HEK293T (cell line): Measurements from ENCODE around the gene NPHP4.

Source experiments
- CTCF ChIA-PET: fragments of 350-600 bp; formaldehyde crosslinking; extraction: SDS; loops from one replicate; lab custom pipeline; 2021; ENCODE audit warnings: antibody characterized with exemption, inconsistent platforms; lab: Yijun Ruan, JAX
- POLR2A ChIA-PET: fragments of 350-600 bp; formaldehyde crosslinking; extraction: SDS; loops from one replicate; lab custom pipeline; 2020; ENCODE audit warnings: antibody characterized with exemption, inconsistent platforms; lab: Yijun Ruan, JAX
- DNase-seq: peaks from one replicate; pipeline ENCODE4 v3.0.0; 2012; ENCODE audit warnings: mixed read lengths; ENCODE audit errors: extremely low spot score
- ARNT ChIP-seq: fragments of 450-650 bp; IDR thresholded peaks from 2 replicates; pipeline ENCODE4 v1.6.1; 2017; ENCODE audit warnings: mild to moderate bottlenecking
- BHLHE40 ChIP-seq: fragments of 450-650 bp; IDR thresholded peaks from 2 replicates; pipeline ENCODE4 v1.6.1; 2016; ENCODE audit warnings: mild to moderate bottlenecking, moderate library complexity, borderline replicate concordance
- CTBP1 ChIP-seq: fragments of 450-650 bp; IDR thresholded peaks from 2 replicates; pipeline ENCODE4 v1.6.1; 2016; ENCODE audit warnings: borderline replicate concordance
- ELF4 ChIP-seq: fragments of 450-650 bp; IDR thresholded peaks from 2 replicates; pipeline ENCODE4 v1.6.1; 2017; ENCODE audit warnings: antibody characterized with exemption
- FOXA1 ChIP-seq: fragments of 450-650 bp; IDR thresholded peaks from 2 replicates; pipeline ENCODE4 v1.6.1; 2016; ENCODE audit warnings: mild to moderate bottlenecking
- FOXK2 ChIP-seq: fragments of 450-650 bp; IDR thresholded peaks from 2 replicates; pipeline ENCODE4 v1.6.1; 2016; ENCODE audit warnings: mild to moderate bottlenecking
- FOXM1 ChIP-seq: fragments of 450-650 bp; IDR thresholded peaks from 2 replicates; pipeline ENCODE4 v1.6.1; 2017; ENCODE audit warnings: mild to moderate bottlenecking, borderline replicate concordance
- HDGF ChIP-seq: fragments of 450-650 bp; IDR thresholded peaks from 2 replicates; pipeline ENCODE4 v1.6.1; 2017; ENCODE audit warnings: antibody characterized with exemption, borderline replicate concordance
- L3MBTL2 ChIP-seq: fragments of 450-650 bp; conservative IDR thresholded peaks from 2 replicates; pipeline ENCODE4 v1.6.1; 2016; ENCODE audit warnings: mild to moderate bottlenecking
- LEF1 ChIP-seq: fragments of 450-650 bp; IDR thresholded peaks from 2 replicates; pipeline ENCODE4 v1.6.1; 2017; ENCODE audit warnings: mild to moderate bottlenecking, borderline replicate concordance
- NFRKB ChIP-seq: fragments of 450-650 bp; IDR thresholded peaks from 2 replicates; pipeline ENCODE4 v1.6.1; 2016; ENCODE audit warnings: mild to moderate bottlenecking, moderate library complexity
- SP1 ChIP-seq: fragments of 450-650 bp; IDR thresholded peaks from 2 replicates; pipeline ENCODE4 v1.6.1; 2017
- SUZ12 ChIP-seq: fragments of 450-650 bp; IDR thresholded peaks from 2 replicates; pipeline ENCODE4 v1.6.1; 2016; ENCODE audit warnings: mild to moderate bottlenecking
- TARDBP ChIP-seq: fragments of 450-650 bp; IDR thresholded peaks from 2 replicates; pipeline ENCODE4 v1.6.1; 2016
- ZNF384 ChIP-seq: fragments of 450-650 bp; IDR thresholded peaks from 2 replicates; pipeline ENCODE4 v1.6.1; 2016
- TF ChIP-seq, protein P1 (sequence below): fragments of 450-650 bp; IDR thresholded peaks from 2 replicates; pipeline ENCODE4 v1.6.1; 2016

The NPHP4 gene

DNA sequence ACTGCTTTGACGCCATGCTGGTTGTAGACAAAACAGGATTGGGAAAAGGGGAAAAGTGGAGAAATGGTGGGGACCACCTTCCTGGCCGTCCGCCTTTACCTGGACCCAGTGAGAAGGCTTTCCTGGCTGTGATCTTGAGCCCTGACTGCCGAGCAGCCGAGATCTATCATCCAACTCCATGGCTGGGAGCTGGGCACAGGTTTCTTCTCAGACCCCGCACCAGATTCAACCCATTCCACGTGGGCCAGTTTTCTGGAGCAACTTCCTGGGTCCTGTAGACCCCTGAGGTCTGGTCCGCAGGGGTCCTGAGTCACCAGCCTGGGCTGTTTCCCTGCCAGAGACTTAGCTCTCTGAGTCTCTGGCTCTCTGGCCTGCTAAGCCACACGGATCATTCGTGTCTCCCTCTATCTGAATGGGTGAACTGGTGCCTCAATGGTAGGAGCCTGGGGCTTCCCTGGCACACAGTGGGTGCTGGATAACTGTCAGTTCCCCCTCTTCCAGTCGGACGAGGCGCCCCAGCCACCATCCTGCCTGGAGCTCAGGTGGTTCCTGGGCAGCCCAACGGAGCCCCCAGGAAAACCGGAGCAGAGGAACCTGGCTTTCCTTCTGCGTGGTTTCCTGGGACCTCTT is 4.5 kb upstream of the NPHP4 start:
- TF ChIP-seq, protein P1, sequence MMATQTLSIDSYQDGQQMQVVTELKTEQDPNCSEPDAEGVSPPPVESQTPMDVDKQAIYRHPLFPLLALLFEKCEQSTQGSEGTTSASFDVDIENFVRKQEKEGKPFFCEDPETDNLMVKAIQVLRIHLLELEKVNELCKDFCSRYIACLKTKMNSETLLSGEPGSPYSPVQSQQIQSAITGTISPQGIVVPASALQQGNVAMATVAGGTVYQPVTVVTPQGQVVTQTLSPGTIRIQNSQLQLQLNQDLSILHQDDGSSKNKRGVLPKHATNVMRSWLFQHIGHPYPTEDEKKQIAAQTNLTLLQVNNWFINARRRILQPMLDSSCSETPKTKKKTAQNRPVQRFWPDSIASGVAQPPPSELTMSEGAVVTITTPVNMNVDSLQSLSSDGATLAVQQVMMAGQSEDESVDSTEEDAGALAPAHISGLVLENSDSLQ: no peak
- TF ChIP-seq ARNT: no peak
- no peak for TF ChIP-seq CTBP1
- TF ChIP-seq ELF4: no peak
- TF ChIP-seq SP1: no peak
- no peak for TF ChIP-seq HDGF
- no peak for TF ChIP-seq NFRKB
- TF ChIP-seq FOXM1: no peak
- TF ChIP-seq FOXK2: no peak
- no peak for TF ChIP-seq TARDBP
- TF ChIP-seq ZNF384: no peak
- TF ChIP-seq FOXA1: no peak
- no peak for TF ChIP-seq LEF1
- POLR2A ChIA-PET: no interaction called here
- DNase-seq: no peak
- CTCF ChIA-PET: no interaction called here

GRCh38 chr1:5995871-5996630 is 3.8 kb upstream of the NPHP4 start:
- POLR2A ChIA-PET: no interaction called here
- CTCF ChIA-PET: no interaction called here
- no peak for DNase-seq
- TF ChIP-seq FOXM1 (no peak), CTBP1 (no peak), SUZ12 (no peak), ARNT (no peak), L3MBTL2 (no peak), FOXA1 (no peak), ELF4 (no peak), ZNF384 (no peak), TARDBP (no peak), FOXK2 (no peak), BHLHE40 (no peak), NFRKB (no peak), HDGF (no peak), LEF1 (no peak), SP1 (no peak)
- TF ChIP-seq, protein P1: no peak

DNA sequence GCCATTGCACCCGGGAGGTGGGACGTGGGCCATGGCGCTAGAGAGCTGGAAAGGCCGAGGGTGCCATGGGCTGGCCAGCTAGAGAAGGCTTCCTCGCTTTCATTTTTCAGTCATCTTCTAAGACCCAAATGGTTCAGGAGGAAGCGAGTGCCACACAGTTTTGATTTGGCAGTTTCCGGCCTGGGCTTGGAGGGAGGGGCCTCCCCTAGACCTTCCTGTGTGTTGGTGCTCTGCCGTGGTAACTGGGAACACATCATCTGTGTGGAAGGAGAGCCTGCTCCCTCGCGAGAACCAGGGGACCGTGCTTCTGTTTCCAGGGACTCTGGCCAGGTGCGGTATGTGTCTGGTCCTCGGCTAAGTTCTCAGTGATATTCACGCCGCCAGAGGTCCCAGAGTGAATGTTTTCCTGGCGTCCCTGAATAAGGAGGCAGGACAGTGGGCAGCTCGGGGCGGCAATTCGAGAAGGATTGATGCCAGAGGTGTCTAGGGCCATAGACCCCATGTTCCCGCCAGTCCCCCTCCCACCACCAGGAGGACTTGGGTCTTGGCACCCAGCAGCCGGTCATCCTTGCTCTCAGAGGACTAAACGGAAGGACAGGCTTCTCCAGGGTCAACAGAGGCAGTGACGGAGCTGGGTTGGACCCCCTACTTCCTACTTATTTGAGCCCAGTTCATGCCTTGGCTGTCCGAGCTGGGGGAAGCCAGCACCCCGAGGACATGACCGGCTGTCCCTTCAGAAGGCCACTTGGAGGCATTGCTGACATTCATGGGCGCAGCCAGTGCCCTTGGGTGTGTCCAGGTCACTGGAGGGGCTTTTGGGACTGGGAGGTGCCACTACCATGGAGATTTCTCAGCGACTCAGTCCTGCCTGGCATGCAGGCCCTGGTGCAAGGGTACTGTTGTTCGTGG is 2.7 kb upstream of the NPHP4 start:
- ChIA-PET POLR2A (no interaction called here), CTCF (no interaction called here)
- TF ChIP-seq SP1: no peak
- no peak for TF ChIP-seq FOXA1
- TF ChIP-seq L3MBTL2: no peak
- no peak for TF ChIP-seq ZNF384
- no peak for TF ChIP-seq LEF1
- TF ChIP-seq ELF4: no peak
- TF ChIP-seq FOXM1: no peak
- no peak for DNase-seq

DNA sequence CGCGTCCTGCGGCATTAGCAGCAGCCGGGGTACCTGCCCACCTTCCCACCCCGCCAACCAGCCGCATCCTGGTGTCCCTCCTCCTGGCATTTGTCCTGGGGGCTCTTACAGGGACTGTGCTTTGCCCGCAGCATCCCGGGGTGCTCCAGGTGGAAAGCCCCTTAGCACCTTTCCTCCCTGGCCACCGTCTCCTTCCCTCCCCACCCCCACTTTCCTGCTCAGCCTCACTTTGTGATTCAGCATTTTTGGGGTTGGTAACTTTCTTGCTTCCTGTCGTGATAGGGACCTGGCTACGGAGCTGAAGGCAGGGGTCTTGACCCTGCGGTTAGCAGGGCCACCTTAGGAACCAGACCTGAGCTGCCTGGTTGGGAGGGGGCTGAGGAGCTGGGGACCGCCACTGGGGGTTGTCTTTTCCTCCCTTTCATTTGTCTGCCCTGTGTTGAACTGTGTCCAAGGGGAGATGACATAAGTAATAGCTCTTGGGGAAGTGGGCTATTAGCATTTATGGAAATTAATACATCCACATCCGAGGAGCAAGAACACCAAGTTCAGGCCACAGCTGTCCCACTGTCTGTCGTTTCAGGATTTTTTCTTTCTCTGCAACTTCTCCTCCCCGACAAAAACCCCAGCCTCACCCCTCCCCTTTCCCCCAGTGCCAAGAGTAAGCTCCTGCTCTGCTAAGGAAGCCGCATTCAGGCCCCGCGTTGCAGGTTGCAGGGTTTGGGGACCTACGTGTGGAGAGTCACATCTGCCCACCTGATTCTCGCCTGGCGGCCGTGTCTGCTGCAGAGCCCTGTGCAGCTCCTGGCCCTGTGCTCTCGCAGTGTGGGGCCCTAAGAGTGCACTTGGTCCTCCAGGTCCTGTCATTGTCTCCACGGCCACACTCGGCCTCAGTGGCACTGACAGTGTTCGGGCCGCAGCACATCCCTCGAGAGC is 1.6 kb upstream of the NPHP4 start:
- no peak for DNase-seq
- no peak for TF ChIP-seq BHLHE40
- no peak for TF ChIP-seq LEF1
- no peak for TF ChIP-seq ARNT
- no peak for TF ChIP-seq ELF4
- TF ChIP-seq FOXM1: no peak
- no peak for TF ChIP-seq L3MBTL2
- TF ChIP-seq NFRKB: no peak
- TF ChIP-seq CTBP1: no peak
- no peak for TF ChIP-seq SP1
- no peak for TF ChIP-seq FOXK2
- TF ChIP-seq, protein P1: no peak
- TF ChIP-seq TARDBP: no peak
- TF ChIP-seq FOXA1: no peak
- TF ChIP-seq ZNF384: no peak
- TF ChIP-seq HDGF: no peak
- no peak for TF ChIP-seq SUZ12
- POLR2A ChIA-PET: interaction anchor here (1.0 to 2.3 kb wide), 2 partner anchors 9 to 27 kb away, joined by 3 to 12 read pairs; no protein-coding TSS in a partner anchor
- CTCF ChIA-PET: interaction anchor here (0.8 to 1.3 kb wide), 2 partner anchors 8 to 211 kb away, joined by 3 read pairs; no protein-coding TSS in a partner anchor
